ENCODE results near the gene PCDH7. TPM values are rescaled to one million over a fixed set of nuclear protein-coding genes. Genes with fewer than 3 reads are reported as not detected.
A peak's percentile ranks its signal among the peaks of the same experiment; 100 is the strongest.

Gene PCDH7
- total RNA-seq, 1 donor from 2014 or later: 8.0 TPM

GRCh38 chr4:30716158-30716557 is 4.0 kb upstream of the PCDH7 start:
- H3K27ac Mint-ChIP-seq (ENCODE audit: unreplicated experiment): no peak overlapping the region
- DNase-seq (ENCODE audit: low read depth, low spot score): no peak
- peak overlapping the region; percentile 92 for H3K4me3 Mint-ChIP-seq
- H3K27me3 Mint-ChIP-seq (ENCODE audit: low read depth): peaks cover 32% of the 10 kb centered on the region
- H3K9me3 Mint-ChIP-seq: no peaks in the 10 kb centered on the region
- peak; percentile 71 for TF ChIP-seq CTCF (conservative IDR thresholded peaks at IDR 0.05)
- H3K4me1 Mint-ChIP-seq: peaks cover 36% of the 10 kb centered on the region
- peaks cover 2% of the 10 kb centered on the region for H3K36me3 Mint-ChIP-seq (ENCODE audit: low read depth)

GRCh38 chr4:30716681-30717207 is 3.4 kb upstream of the PCDH7 start:
- DNase-seq (ENCODE audit: low read depth, low spot score): peak; percentile 22
- peaks cover 37% of the 10 kb centered on the region for H3K27me3 Mint-ChIP-seq (ENCODE audit: low read depth)
- no peak for TF ChIP-seq CTCF (conservative IDR thresholded peaks at IDR 0.05)
- no peaks in the 10 kb centered on the region for H3K9me3 Mint-ChIP-seq
- peaks cover 36% of the 10 kb centered on the region for H3K4me1 Mint-ChIP-seq
- H3K27ac Mint-ChIP-seq (ENCODE audit: unreplicated experiment): peak overlapping the region; percentile 93
- no peaks in the 10 kb centered on the region for H3K36me3 Mint-ChIP-seq (ENCODE audit: low read depth)
- H3K4me3 Mint-ChIP-seq: peak overlapping the region; percentile 92

- H3K4me1 Mint-ChIP-seq: peaks cover 36% of the 10 kb centered on the region
- DNase-seq (ENCODE audit: low read depth, low spot score): peak; percentile 57
- H3K9me3 Mint-ChIP-seq: no peaks in the 10 kb centered on the region
- peak overlapping the region; percentile 93 for H3K27ac Mint-ChIP-seq (ENCODE audit: unreplicated experiment)
- peaks cover 42% of the 10 kb centered on the region for H3K27me3 Mint-ChIP-seq (ENCODE audit: low read depth)
- TF ChIP-seq CTCF (conservative IDR thresholded peaks at IDR 0.05): peak; percentile 17
- H3K36me3 Mint-ChIP-seq (ENCODE audit: low read depth): no peaks in the 10 kb centered on the region
- H3K4me3 Mint-ChIP-seq: peak overlapping the region; percentile 92
These were observed 2.8 kb upstream of the PCDH7 start for GRCh38 chr4:30717208-30718020.

GRCh38 chr4:30718021-30718542 is 2.1 kb upstream of the PCDH7 start:
- Mint-ChIP-seq H3K4me3 (peak overlapping the region; percentile 92), H3K36me3 (ENCODE audit: low read depth) (peaks cover 2% of the 10 kb centered on the region), H3K9me3 (no peaks in the 10 kb centered on the region), H3K4me1 (peaks cover 39% of the 10 kb centered on the region), H3K27ac (ENCODE audit: unreplicated experiment) (peak overlapping the region; percentile 85), H3K27me3 (ENCODE audit: low read depth) (peaks cover 48% of the 10 kb centered on the region)
- DNase-seq (ENCODE audit: low read depth, low spot score): peak; percentile 57
- no peak for TF ChIP-seq CTCF (conservative IDR thresholded peaks at IDR 0.05)

GRCh38 chr4:30718641-30719453 is 1.3 kb upstream of the PCDH7 start:
- peak overlapping the region; percentile 72 for H3K27ac Mint-ChIP-seq (ENCODE audit: unreplicated experiment)
- H3K9me3 Mint-ChIP-seq: no peaks in the 10 kb centered on the region
- peak overlapping the region; percentile 92 for H3K4me3 Mint-ChIP-seq
- peaks cover 56% of the 10 kb centered on the region for H3K27me3 Mint-ChIP-seq (ENCODE audit: low read depth)
- peak; percentile 8 for DNase-seq (ENCODE audit: low read depth, low spot score)
- H3K4me1 Mint-ChIP-seq: peaks cover 46% of the 10 kb centered on the region
- no peak for TF ChIP-seq CTCF (conservative IDR thresholded peaks at IDR 0.05)
- H3K36me3 Mint-ChIP-seq (ENCODE audit: low read depth): peaks cover 3% of the 10 kb centered on the region

Measured in neural crest cell (in vitro differentiated cells).